CD14-positive monocyte (primary cell): ENCODE results near the gene TXLNG. TPM values are rescaled to one million over a fixed set of nuclear protein-coding genes. Genes with fewer than 3 reads are reported as not detected.
"Not testable (repeated sequence)": the region's sequence is repeated elsewhere in the genome, so short reads cannot be mapped to it uniquely, and the experiment has no call there.

ENCODE experiments used
- DNase-seq, 3 donors: peaks; one replicate each; pipeline ENCODE4 v3.0.0-alpha.2; 2011 to 2022
- H2AFZ ChIP-seq: 2 replicates; pipeline ENCODE4 v1.6.0; 2012; ENCODE audit warnings: mild to moderate bottlenecking, low read depth, low read length, inconsistent platforms; ENCODE audit not compliant: insufficient read depth, poor library complexity, severe bottlenecking
- H3K27ac ChIP-seq, 2 donors: 1 replicate in 1 of 2; 2 replicates in 1 of 2; pipeline ENCODE4 v1.5.1; 2012 to 2013; ENCODE audit warnings: low read length in 2 of 2, control low read depth in 1 of 2, inconsistent platforms in 1 of 2, low read depth in 1 of 2, mild to moderate bottlenecking in 1 of 2
- H3K27me3 ChIP-seq, 2 donors: one replicate each; pipeline versions ENCODE4 v1.6.0 to v1.6.1; 2011 to 2013; ENCODE audit warnings: low read length in 2 of 2; ENCODE audit not compliant: control insufficient read depth in 2 of 2, insufficient read depth in 2 of 2
- H3K36me3 ChIP-seq, 2 donors: replicated peaks in 1 of 2; 1 replicate in 1 of 2; 2 replicates in 1 of 2; pipeline versions ENCODE4 v1.5.1 to v1.6.1; 2012 to 2013; ENCODE audit warnings: low read length in 2 of 2, control low read depth in 1 of 2, inconsistent platforms in 1 of 2, mild to moderate bottlenecking in 1 of 2; ENCODE audit not compliant: insufficient read depth in 2 of 2, control insufficient read depth in 1 of 2
- H3K4me1 ChIP-seq, 2 donors: 1 replicate in 1 of 2; 2 replicates in 1 of 2; pipeline versions ENCODE4 v1.5.1 to v1.6.1; 2012 to 2013; ENCODE audit warnings: low read length in 2 of 2, control low read depth in 1 of 2, inconsistent platforms in 1 of 2, mild to moderate bottlenecking in 1 of 2, moderate library complexity in 1 of 2; ENCODE audit not compliant: insufficient read depth in 2 of 2, control insufficient read depth in 1 of 2
- H3K4me2 ChIP-seq: replicated peaks from 2 replicates; pipeline ENCODE3; 2012; ENCODE audit warnings: low read length, moderate library complexity, mild to moderate bottlenecking; ENCODE audit not compliant: poor library complexity, severe bottlenecking; ENCODE audit errors: extremely low read depth
- H3K4me3 ChIP-seq, 3 experiments: fragments of 200-600 bp in 1 of 3; sonication (generic) in 1 of 3; replicated peaks in 1 of 3; 1 replicate in 2 of 3; 2 replicates in 1 of 3; pipeline ENCODE4 v1.5.1; 2011 to 2013; ENCODE audit warnings: low read length in 3 of 3, mild to moderate bottlenecking in 3 of 3, control low read depth in 2 of 3, low read depth in 2 of 3, inconsistent platforms in 1 of 3, moderate library complexity in 1 of 3
- H3K79me2 ChIP-seq: 2 replicates; pipeline ENCODE4 v1.6.0; 2012; ENCODE audit warnings: mild to moderate bottlenecking, control low read depth, inconsistent platforms, low read length, moderate library complexity; ENCODE audit not compliant: insufficient read depth
- H3K9ac ChIP-seq: 2 replicates; pipeline ENCODE4 v1.6.0; 2017; ENCODE audit warnings: low read length, mild to moderate bottlenecking; ENCODE audit not compliant: insufficient read depth, poor library complexity, severe bottlenecking
- H3K9me3 ChIP-seq, 2 donors: replicated peaks in 1 of 2; 1 replicate in 1 of 2; 2 replicates in 1 of 2; pipeline versions ENCODE4 v1.5.1 to v1.6.1; 2012 to 2013; ENCODE audit warnings: low read length in 2 of 2, control low read depth in 1 of 2; ENCODE audit not compliant: control insufficient read depth in 1 of 2, insufficient read depth in 1 of 2
- H4K20me1 ChIP-seq: 2 replicates; pipeline ENCODE4 v1.6.0; 2012; ENCODE audit warnings: mild to moderate bottlenecking, low read length, control low read depth, moderate library complexity; ENCODE audit not compliant: insufficient read depth
- H3K27ac Mint-ChIP-seq, 7 donors: one replicate each; pipeline ENCODE4 v1.8.0; 2020; ENCODE audit warnings: mild to moderate bottlenecking in 7 of 7, mixed read lengths in 7 of 7, moderate library complexity in 6 of 7, inconsistent platforms in 2 of 7
- H3K27me3 Mint-ChIP-seq, 3 donors: one replicate each; pipeline ENCODE4 v1.8.0; 2021 to 2022; ENCODE audit warnings: low read depth in 3 of 3, mild to moderate bottlenecking in 3 of 3, mixed read lengths in 3 of 3, moderate library complexity in 3 of 3, inconsistent platforms in 1 of 3
- H3K36me3 Mint-ChIP-seq, 2 donors: one replicate each; pipeline ENCODE4 v1.8.0; 2020; ENCODE audit warnings: mixed read lengths in 2 of 2, inconsistent platforms in 1 of 2, mild to moderate bottlenecking in 1 of 2
- H3K4me1 Mint-ChIP-seq: one replicate; pipeline ENCODE4 v1.8.0; 2020; ENCODE audit warnings: mild to moderate bottlenecking, mixed read lengths
- H3K4me3 Mint-ChIP-seq, 2 donors: one replicate each; pipeline ENCODE4 v1.8.0; 2020; ENCODE audit warnings: mild to moderate bottlenecking in 2 of 2, mixed read lengths in 2 of 2, moderate library complexity in 1 of 2
- H3K9me3 Mint-ChIP-seq, 7 donors: one replicate each; pipeline ENCODE4 v1.8.0; 2020 to 2022; ENCODE audit warnings: mixed read lengths in 7 of 7, mild to moderate bottlenecking in 6 of 7, moderate library complexity in 6 of 7, inconsistent platforms in 2 of 7
- WGBS: methylation state at CpG from one replicate; pipeline ENCODE4 v1.1.5; 2013; ENCODE audit warnings: missing lambda C conversion rate; ENCODE audit not compliant: insufficient coverage; 5-methylcytosine and 5-hydroxymethylcytosine counted together
- intact Hi-C, 2 donors: fragments of 100-400 bp; cut with micrococcal nuclease; formaldehyde crosslinking; loops; one replicate each; pipeline versions ENCODE4 v1.15.0 to v1.15.1; 2023
- polyA plus RNA-seq, 3 donors: library from polyadenylated mRNA; depleted of rRNA in 1 of 3; unstranded in 2 of 3; stranded (reverse) in 1 of 3; fragments of 300-500 nt in 2 of 3; fragments of >200 nt in 1 of 3; fragmentation: Illumina TruSeq in 2 of 3; gene quantifications; 1 replicate in 2 of 3; 2 replicates in 1 of 3; pipeline ENCODE4 v1.2.3, GENCODE V29; 2012 to 2021
- TF ChIP-seq, protein P1 (sequence below): fragments of 200-600 bp; IDR thresholded peaks from one replicate; pipeline ENCODE4 v1.8.0; 2022; ENCODE audit warnings: antibody characterized with exemption, mild to moderate bottlenecking

Gene TXLNG
- polyA plus RNA-seq, 3 donors = 3.7 to 5.4 (median 4.1) TPM

- no peak overlapping the region for H3K4me3 Mint-ChIP-seq
- no peak for DNase-seq
- TF ChIP-seq, protein P1, sequence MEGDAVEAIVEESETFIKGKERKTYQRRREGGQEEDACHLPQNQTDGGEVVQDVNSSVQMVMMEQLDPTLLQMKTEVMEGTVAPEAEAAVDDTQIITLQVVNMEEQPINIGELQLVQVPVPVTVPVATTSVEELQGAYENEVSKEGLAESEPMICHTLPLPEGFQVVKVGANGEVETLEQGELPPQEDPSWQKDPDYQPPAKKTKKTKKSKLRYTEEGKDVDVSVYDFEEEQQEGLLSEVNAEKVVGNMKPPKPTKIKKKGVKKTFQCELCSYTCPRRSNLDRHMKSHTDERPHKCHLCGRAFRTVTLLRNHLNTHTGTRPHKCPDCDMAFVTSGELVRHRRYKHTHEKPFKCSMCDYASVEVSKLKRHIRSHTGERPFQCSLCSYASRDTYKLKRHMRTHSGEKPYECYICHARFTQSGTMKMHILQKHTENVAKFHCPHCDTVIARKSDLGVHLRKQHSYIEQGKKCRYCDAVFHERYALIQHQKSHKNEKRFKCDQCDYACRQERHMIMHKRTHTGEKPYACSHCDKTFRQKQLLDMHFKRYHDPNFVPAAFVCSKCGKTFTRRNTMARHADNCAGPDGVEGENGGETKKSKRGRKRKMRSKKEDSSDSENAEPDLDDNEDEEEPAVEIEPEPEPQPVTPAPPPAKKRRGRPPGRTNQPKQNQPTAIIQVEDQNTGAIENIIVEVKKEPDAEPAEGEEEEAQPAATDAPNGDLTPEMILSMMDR = no peak
- WGBS = no CpG with 5 or more reads among the region's 2 CpGs
- peaks cover 0 to 44% (median 0%) of the 10 kb centered on the region in 3 donors for H3K27me3 Mint-ChIP-seq
- Histone ChIP-seq H3K9me3 (no peaks in the 10 kb centered on the region), H3K36me3 (peaks cover 36 to 65% of the 10 kb centered on the region in 2 donors), H2AFZ (no peak overlapping the region), H3K27me3 (peaks cover 0 to 5% of the 10 kb centered on the region in 2 donors), H3K9ac (no peak overlapping the region), H3K79me2 (no peaks in the 10 kb centered on the region), H3K27ac (no peak overlapping the region), H4K20me1 (no peaks in the 10 kb centered on the region), H3K4me2 (no peak overlapping the region), H3K4me1 (no peaks in the 10 kb centered on the region), H3K4me3 (no peak overlapping the region)
- H3K27ac Mint-ChIP-seq = no peak overlapping the region
- peaks cover 50 to 60% of the 10 kb centered on the region in 2 donors for H3K36me3 Mint-ChIP-seq
- intact Hi-C loops = no loop called here
- no peaks in the 10 kb centered on the region for H3K4me1 Mint-ChIP-seq
- H3K9me3 Mint-ChIP-seq = no peaks in the 10 kb centered on the region
These were observed 32.2 kb upstream of the TXLNG start for GRCh38 chrX:16754019-16754418.

GRCh38 chrX:16756724-16757123 lies 29.5 kb upstream of the TXLNG start:
- intact Hi-C loops = no loop called here
- TF ChIP-seq, protein P1 = no peak
- no peak overlapping the region for H3K9ac ChIP-seq
- peaks cover 0 to 8% of the 10 kb centered on the region in 2 donors for H3K27me3 ChIP-seq
- 100% methylated on average over 1 of the region's 4 CpGs for WGBS
- no peak overlapping the region for H3K27ac ChIP-seq
- H3K36me3 Mint-ChIP-seq = peaks cover 54 to 66% of the 10 kb centered on the region in 2 donors
- no peaks in the 10 kb centered on the region for H3K9me3 ChIP-seq
- H3K9me3 Mint-ChIP-seq = no peaks in the 10 kb centered on the region
- H3K4me2 ChIP-seq = no peak overlapping the region
- H3K36me3 ChIP-seq = peaks cover 38 to 73% of the 10 kb centered on the region in 2 donors
- no peak overlapping the region for H3K4me3 Mint-ChIP-seq
- no peak overlapping the region for H3K27ac Mint-ChIP-seq
- H4K20me1 ChIP-seq = no peaks in the 10 kb centered on the region
- no peaks in the 10 kb centered on the region for H3K79me2 ChIP-seq
- peaks cover 0 to 38% (median 0%) of the 10 kb centered on the region in 3 donors for H3K27me3 Mint-ChIP-seq
- H3K4me1 ChIP-seq = no peaks in the 10 kb centered on the region
- no peak overlapping the region for H2AFZ ChIP-seq
- no peak overlapping the region for H3K4me3 ChIP-seq
- no peak for DNase-seq
- no peaks in the 10 kb centered on the region for H3K4me1 Mint-ChIP-seq

GRCh38 chrX:16761500-16761899 lies 24.8 kb upstream of the TXLNG start:
- H3K4me3 ChIP-seq, H2AFZ ChIP-seq, H3K4me1 ChIP-seq, H3K4me3 Mint-ChIP-seq, H3K4me1 Mint-ChIP-seq, DNase-seq, H3K27ac ChIP-seq, H3K27ac Mint-ChIP-seq, H3K79me2 ChIP-seq, H3K9me3 ChIP-seq, H3K9me3 Mint-ChIP-seq, H3K9ac ChIP-seq, H3K4me2 ChIP-seq, H4K20me1 ChIP-seq, intact Hi-C loops: not testable (repeated sequence)
- peaks cover 27 to 35% of the 10 kb centered on the region in 2 donors for H3K36me3 Mint-ChIP-seq
- Histone ChIP-seq H3K36me3 (peaks cover 18 to 42% of the 10 kb centered on the region in 2 donors), H3K27me3 (peaks cover 0 to 17% of the 10 kb centered on the region in 2 donors)
- peaks cover 0 to 34% (median 0%) of the 10 kb centered on the region in 3 donors for H3K27me3 Mint-ChIP-seq
- no CpG with 5 or more reads among the region's 4 CpGs for WGBS
